Neural progenitor cell (in vitro differentiated cells): ENCODE results near the gene MVB12B.

Source experiments
- CTCF ChIP-seq: fragments of 200-600 bp; sonication (generic); IDR thresholded peaks from 2 replicates; pipeline ENCODE4 v1.5.1; 2017; ENCODE audit warnings: antibody characterized with exemption, mild to moderate bottlenecking
- EZH2 ChIP-seq: fragments of 200-600 bp; sonication (generic); IDR thresholded peaks from 2 replicates; pipeline ENCODE4 v1.6.1; 2017; ENCODE audit warnings: antibody characterized with exemption, mild to moderate bottlenecking, moderate library complexity

- TF ChIP-seq CTCF, result no peak
- no peak for TF ChIP-seq EZH2
Measured at GRCh38 chr9:126490214-126490631, 163.6 kb downstream of the MVB12B start.
